Sciatic nerve (tissue), 2 donors: ENCODE data around the gene DMWD. TPM values are rescaled to one million over a fixed set of nuclear protein-coding genes. Genes with fewer than 3 reads are reported as not detected.

Experiments
- ATAC-seq: fragments of 200-7000 bp; cut with Tn5 transposase; one replicate; pipeline ENCODE4 v1.9.1; 2020; ENCODE audit warnings: mild to moderate bottlenecking, moderate library complexity
- DNase-seq: peaks from one replicate; pipeline ENCODE4 v3.0.0-alpha.2; 2020; ENCODE audit warnings: low spot score
- intact Hi-C: fragments of 100-400 bp; cut with DNase I; formaldehyde crosslinking; loops from one replicate; pipeline ENCODE4 v1.14.2; 2022
- total RNA-seq: library from RNA; stranded (reverse); fragmentation: NEBNext Ultra II Directional; extraction: Animal tissue kit (Norgen Biotek cat#: 25700); gene quantifications from one replicate; pipeline ENCODE4 v1.2.1, GENCODE V29; 2021
- donor health status: DM: no; HTN: no; CAD: no.
- donor health status: DM: no; HTN: no; CAD: no.

The DMWD gene
- total RNA-seq, 1 donor from 2014 or later: 57.4 TPM

- no peak for DNase-seq
- no peak for ATAC-seq
- intact Hi-C loops: no loop called here
These were observed 526 bp upstream of the DMWD start for GRCh38 chr19:45793178-45793564.

DNA sequence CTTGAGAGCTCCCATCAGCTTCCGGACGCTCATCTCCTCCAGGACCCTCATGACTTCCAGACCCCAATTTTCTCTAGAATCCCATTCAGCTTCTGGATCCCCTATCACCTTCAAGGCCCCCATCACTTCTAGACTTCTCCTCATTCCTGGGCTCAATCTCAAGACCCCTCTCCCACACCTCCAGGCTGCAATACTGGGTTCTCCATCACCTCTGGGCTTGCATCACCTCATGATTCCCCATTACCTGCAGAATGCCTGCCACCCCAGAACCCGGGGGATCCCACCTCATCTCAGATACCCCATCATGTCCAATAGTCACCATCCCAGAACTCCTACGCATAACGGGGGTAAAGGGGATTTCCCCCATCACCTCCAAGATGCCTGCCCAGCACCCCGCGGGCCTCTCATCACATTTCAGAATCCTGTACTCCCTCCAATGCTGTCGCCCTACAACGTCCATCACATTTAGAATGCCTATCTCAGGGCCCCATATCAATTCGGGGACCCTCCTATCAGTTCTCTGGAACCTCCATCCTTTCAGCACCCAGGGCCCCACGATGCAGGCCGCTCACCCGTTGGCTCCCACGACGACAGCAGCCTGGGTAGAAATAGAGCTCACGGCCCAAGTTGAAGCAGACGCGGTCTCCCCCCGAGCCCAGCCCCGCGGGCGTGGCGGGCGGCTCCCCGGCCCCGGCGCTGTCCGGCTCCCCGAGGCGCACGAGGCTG, 738 bp downstream of the DMWD start:
- ATAC-seq (no peak), DNase-seq (peak; percentile 56)
- intact Hi-C loops: no loop called here

DNA sequence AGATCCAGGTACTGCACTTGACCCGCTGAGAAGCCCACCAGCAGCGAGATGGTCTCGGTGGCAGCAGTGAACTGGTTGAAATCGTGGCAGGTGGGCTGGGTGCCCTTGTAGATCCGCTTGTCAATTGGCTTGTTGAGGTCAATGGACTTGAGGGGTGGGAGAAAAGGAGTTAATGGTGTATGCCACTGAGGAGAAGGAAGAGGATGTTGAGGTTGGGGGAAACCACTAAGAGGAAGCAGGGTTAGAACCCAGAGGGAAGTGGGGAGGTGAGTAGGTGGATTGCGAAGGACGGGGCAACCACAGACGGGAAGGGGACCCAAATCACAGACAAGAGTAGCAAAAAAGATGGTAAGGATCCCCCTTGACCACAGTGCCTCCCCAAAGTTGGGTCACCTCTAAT, 1.7 kb downstream of the DMWD start:
- DNase-seq (no peak), ATAC-seq (no peak)
- intact Hi-C loops: no loop called here

- intact Hi-C loops: no loop called here
- no peak for ATAC-seq
- no peak for DNase-seq
These were observed 3.4 kb downstream of the DMWD start for GRCh38 chr19:45789035-45789786.

- intact Hi-C loops: no loop called here
- no peak for ATAC-seq
- no peak for DNase-seq
These were observed 6.1 kb downstream of the DMWD start for GRCh38 chr19:45786533-45786894.

- intact Hi-C loops: no loop called here
- DNase-seq: peak; percentile 65
These were observed 6.7 kb downstream of the DMWD start for GRCh38 chr19:45785781-45786532.

GRCh38 chr19:45785097-45785496, 7.5 kb downstream of the DMWD start:
- DNase-seq: no peak
- ATAC-seq: no peak
- intact Hi-C loops: no loop called here

More at GRCh38 chr19:45785781-45786532, 6.7 kb downstream of the DMWD start:
- no peak for ATAC-seq

DNA sequence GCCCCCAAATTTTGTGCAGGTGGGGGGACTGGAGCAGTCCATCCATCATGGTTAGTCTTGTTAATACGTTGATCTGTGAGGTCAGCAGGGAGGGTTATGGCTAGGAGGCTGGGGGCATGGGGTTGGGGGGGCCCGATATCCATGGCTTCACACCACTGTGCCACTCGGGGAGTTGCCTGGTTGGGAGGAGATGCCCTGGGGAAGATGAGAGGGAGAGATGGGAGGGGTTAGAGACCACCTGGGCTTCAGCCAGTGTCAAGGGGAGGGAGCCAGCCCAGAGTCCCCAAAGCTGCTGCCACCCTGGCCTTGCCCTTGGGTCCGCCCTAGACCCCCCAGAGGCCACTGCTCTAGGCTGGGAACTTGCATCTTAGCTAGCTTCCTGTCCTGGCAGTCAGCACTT, 8.5 kb downstream of the DMWD start:
- DNase-seq (no peak), ATAC-seq (no peak)
- intact Hi-C loops: no loop called here

DNA sequence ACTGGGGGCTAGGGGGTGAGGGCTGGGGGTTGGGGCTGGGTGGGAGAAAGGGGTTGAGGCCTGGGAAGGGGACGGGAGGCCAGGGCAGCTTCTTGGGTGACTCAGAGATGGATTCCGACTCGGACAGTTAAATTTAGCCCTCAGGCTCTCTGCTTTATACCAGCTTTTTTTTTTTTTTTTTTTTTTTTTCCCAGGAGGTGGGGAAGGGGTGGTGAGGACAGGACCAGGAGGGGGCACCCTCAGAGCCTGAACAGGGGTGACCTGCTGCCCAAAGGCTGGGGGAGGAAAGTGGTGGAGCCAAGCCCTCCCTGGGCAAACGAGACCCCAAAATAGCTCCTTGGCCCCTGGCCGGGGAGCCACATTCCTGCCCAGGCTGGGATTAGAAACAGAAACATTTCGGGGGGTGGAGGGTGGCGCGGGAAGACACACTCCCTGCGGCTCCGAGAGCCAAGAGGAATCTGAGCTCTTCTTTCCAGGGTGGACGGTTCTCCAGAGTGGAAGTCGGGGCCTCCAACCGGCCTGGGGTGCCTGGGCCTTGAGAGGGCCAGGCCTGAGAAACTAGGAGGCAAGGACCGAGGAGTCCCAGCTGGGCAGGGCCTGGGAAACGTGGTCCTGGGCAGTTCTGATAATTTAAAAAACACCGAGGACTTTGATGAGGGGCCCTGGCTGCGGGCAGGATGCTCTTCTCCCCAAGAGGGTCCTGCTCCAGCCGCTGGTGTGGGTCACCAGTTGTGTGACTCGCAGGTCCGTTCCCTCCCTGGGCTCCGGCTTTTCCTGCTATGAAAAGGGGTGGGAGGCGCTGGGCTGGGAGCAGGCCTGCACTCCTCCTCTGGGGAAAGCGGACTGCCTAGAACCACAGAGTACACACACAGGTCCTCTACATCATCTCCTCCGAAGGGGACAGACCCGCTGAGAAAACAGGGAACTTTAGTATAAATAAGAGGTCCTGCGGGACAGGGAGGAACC, 9.5 kb downstream of the DMWD start:
- intact Hi-C loops: no loop called here
- peak; percentile 61 for ATAC-seq
- DNase-seq: no peak

DNA sequence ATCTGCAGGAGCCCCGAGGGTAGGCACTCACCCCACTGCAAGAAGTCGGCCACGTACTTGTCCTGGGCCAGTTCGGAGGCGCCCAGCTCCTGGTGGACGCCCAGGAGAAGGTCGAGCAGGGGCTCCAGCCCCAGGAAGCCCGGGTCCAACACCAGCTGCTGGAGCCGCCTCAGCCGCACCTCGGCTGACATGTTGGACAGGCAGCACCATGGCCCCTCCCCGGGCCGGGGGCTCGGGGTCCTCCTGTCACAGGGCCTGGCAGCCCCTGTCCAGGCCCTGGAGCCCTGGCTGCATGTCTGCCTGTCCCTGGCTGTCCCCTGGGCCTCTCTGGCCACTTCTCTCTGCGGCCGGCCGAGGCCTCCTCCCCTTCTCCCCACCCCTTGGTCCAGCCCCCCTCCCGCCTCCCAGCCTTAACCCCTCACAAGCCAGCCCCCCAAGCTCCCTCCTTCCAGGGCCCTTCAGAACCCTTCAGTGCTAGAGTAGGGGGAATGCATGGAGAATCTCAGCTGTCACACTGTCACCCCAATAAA, 10.4 kb downstream of the DMWD start, which contains the start of gene DMPK:
Gene DMPK (minus strand): TSS at position 329 of the 530 bp plus-strand sequence. CDS start 138 bp downstream, at position 191.
- peak; percentile 65 for ATAC-seq
- no peak for DNase-seq

GRCh38 chr19:45781214-45782161, 11.2 kb downstream of the DMWD start:
- ATAC-seq: peak; percentile 1
- intact Hi-C loops: no loop called here
- no peak for DNase-seq

More for the DNA sequence above, 10.4 kb downstream of the DMWD start, which contains the start of gene DMPK:
- intact Hi-C loops: no loop called here

DNA sequence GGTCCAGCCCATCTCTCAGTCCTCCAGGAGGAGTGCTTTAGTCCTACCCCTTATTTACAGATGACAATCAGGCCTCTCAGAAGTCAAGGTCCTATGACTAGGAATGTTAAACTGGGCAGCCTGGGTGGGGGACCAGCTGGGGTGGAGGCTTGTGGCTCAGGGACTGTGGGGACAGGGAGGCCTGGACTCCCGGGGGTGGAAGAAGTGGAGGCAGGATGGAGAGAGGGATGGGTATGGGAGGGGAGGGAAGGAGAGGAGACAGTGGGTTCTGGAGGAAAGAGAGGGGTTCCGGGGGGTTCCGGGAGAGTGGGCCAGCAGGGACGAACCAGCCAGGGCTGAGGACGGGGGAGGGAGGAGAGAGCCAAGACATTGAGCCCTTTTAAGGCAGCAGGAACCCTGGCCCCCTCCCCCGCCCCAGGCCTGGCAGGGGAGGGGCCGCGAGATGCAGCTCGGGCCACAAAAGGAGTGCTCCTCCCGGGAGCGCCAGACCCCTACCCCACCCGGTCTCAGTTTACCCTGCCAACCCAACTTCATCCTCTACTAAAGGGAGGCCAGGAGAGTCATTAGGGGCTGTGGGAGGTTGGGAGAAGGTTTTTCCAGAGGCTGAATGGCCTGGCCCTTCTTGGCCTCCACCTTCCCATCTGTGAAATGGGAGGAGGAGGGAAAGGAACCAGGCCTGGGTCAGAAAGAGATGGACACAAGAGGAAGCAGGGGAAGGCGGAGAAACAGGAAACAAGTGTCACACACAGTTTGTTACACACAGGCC, 12.0 kb downstream of the DMWD start:
- intact Hi-C loops: no loop called here
- DNase-seq: no peak
- no peak for ATAC-seq

- intact Hi-C loops: no loop called here
- no peak for ATAC-seq
- no peak for DNase-seq
These were observed 12.5 kb downstream of the DMWD start for GRCh38 chr19:45780146-45780447.

- ATAC-seq: peak; percentile 80
- intact Hi-C loops: no loop called here
- peak; percentile 94 for DNase-seq
These were observed 13.2 kb downstream of the DMWD start for GRCh38 chr19:45779231-45780145.

DNA sequence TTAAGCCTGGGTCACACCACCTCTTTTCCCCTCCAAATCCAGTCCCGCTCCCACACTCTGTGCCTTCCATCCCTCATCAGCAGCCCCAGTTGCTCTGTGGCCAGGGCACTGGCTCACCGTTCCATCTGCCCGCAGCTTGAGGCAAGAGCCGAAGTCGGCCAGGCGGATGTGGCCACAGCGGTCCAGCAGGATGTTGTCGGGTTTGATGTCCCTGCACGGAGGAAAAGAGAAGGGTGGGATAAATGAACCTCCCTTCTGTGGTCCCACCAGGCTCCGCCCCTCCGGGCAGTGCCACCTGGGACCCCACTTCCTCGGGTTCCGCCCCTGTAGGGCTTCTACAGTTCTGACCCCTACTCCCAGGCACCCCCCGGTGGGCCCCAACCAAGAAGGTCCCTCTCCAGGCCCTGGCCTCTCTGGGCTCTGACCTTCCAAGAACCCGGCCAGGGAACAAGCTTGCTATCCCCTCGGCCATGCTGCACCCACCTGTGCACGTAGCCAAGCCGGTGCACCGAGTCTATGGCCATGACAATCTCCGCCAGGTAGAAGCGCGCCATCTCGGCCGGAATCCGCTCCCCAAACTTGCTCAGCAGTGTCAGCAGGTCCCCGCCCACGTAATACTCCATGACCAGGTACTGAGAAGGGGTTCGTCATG, 14.5 kb downstream of the DMWD start:
- ATAC-seq: no peak
- intact Hi-C loops: no loop called here
- DNase-seq: no peak
